Upper lobe of left lung (tissue), 6 donors: Measurements from ENCODE around the gene CRTC1. TPM values are rescaled to one million over a fixed set of nuclear protein-coding genes. Genes with fewer than 3 reads are reported as not detected.

Source experiments
- ATAC-seq, 2 donors: fragments of 200-7000 bp; cut with Tn5 transposase; one replicate each; pipeline ENCODE4 v1.9.1; 2022; ENCODE audit warnings: mild to moderate bottlenecking in 2 of 2, moderate library complexity in 2 of 2; ENCODE audit not compliant: low FRiP score in 2 of 2
- DNase-seq, 2 donors: peaks; one replicate each; pipeline ENCODE4 v3.0.0-alpha.2; 2019 to 2020
- H3K27ac ChIP-seq, 4 donors: fragments of 200-600 bp; sonication (generic); one replicate each; pipeline ENCODE4 v1.5.1; 2016 to 2019
- H3K27me3 ChIP-seq, 4 donors: fragments of 200-600 bp; sonication (generic); one replicate each; pipeline ENCODE4 v1.5.1; 2017 to 2019
- H3K36me3 ChIP-seq, 4 donors: fragments of 200-600 bp; sonication (generic); one replicate each; pipeline ENCODE4 v1.5.1; 2016 to 2019
- H3K4me1 ChIP-seq, 4 donors: fragments of 200-600 bp; sonication (generic); one replicate each; pipeline ENCODE4 v1.5.1; 2018 to 2019
- H3K4me3 ChIP-seq, 4 donors: fragments of 200-600 bp; sonication (generic); one replicate each; pipeline ENCODE4 v1.5.1; 2017 to 2019; ENCODE audit warnings: mild to moderate bottlenecking in 2 of 4, moderate library complexity in 1 of 4
- H3K9me3 ChIP-seq, 4 donors: fragments of 200-600 bp; sonication (generic); one replicate each; pipeline ENCODE4 v1.5.1; 2018 to 2019
- CTCF ChIP-seq, 6 experiments: fragments of 450-650 bp in 4 of 6; fragments of 200-600 bp in 2 of 6; sonication (generic) in 2 of 6; IDR thresholded peaks; one replicate each; pipeline ENCODE4 v1.5.1; 2016 to 2019; ENCODE audit warnings: antibody characterized with exemption in 6 of 6
- EP300 ChIP-seq, 4 donors: sonication (generic); formaldehyde crosslinking; IDR thresholded peaks; one replicate each; pipeline ENCODE4 v1.5.1; 2017; ENCODE audit warnings: antibody characterized with exemption in 4 of 4, control low read depth in 2 of 4
- POLR2A ChIP-seq, 4 donors: fragments of 450-650 bp; IDR thresholded peaks; one replicate each; pipeline ENCODE4 v1.5.1; 2016 to 2017; ENCODE audit warnings: antibody characterized with exemption in 4 of 4, mild to moderate bottlenecking in 2 of 4
- POLR2AphosphoS5 ChIP-seq, 2 donors: sonication (generic); formaldehyde crosslinking; IDR thresholded peaks; one replicate each; pipeline ENCODE4 v1.5.1; 2017; ENCODE audit warnings: antibody characterized with exemption in 2 of 2
- WGBS, 2 donors: methylation state at CpG; one replicate each; pipeline ENCODE4 v1.1.5; 2017 to 2018; 5-methylcytosine and 5-hydroxymethylcytosine counted together
- total RNA-seq, 6 donors: library from RNA; depleted of rRNA in 4 of 6; stranded (reverse); fragments of >200 nt in 4 of 6; gene quantifications; one replicate each; pipeline versions ENCODE4 v1.1.0 to v1.2.1, GENCODE V29; 2016 to 2021
- donor health status: DM: no; HTN: no; CAD: no; lungs with moderate emphysema.
- donor health status: DM: no; HTN: yes; CAD: no; lungs with severe emphysema.

Gene CRTC1
- total RNA-seq, 6 donors from 2014 or later: 5.9 to 27.2 (median 15.6) TPM

- no peaks in the 10 kb centered on the region for H3K27me3 ChIP-seq
- DNase-seq: no peak
- WGBS, 2 donors: 95 to 96% methylated on average over 4 to 9 of the region's 14 CpGs
These were observed 51.8 kb downstream of the CRTC1 start for GRCh38 chr19:18735324-18735723.

GRCh38 chr19:18735752-18736151 lies 52.3 kb downstream of the CRTC1 start:
- no peak for DNase-seq
- Histone ChIP-seq H3K36me3 (no peaks in the 10 kb centered on the region), H3K27ac (no peak overlapping the region), H3K4me3 (no peak overlapping the region), H3K9me3 (no peaks in the 10 kb centered on the region), H3K27me3 (no peaks in the 10 kb centered on the region), H3K4me1 (peaks cover under 1 to 10% (median 6%) of the 10 kb centered on the region in 4 donors)
- WGBS, 2 donors: 82 to 100% methylated on average over 2 to 9 of the region's 9 CpGs
- TF ChIP-seq POLR2A (IDR thresholded peaks at IDR 0.05): no peak
- TF ChIP-seq CTCF (IDR thresholded peaks at IDR 0.05): no peak
- no peak for TF ChIP-seq POLR2AphosphoS5 (IDR thresholded peaks at IDR 0.05)
- no peak for TF ChIP-seq EP300 (IDR thresholded peaks at IDR 0.05)
- ATAC-seq: no peak

More at GRCh38 chr19:18735324-18735723, 51.8 kb downstream of the CRTC1 start:
- H3K27ac ChIP-seq: no peak overlapping the region
- H3K4me1 ChIP-seq: peaks cover 0 to 5% (median 2%) of the 10 kb centered on the region in 4 donors
- TF ChIP-seq POLR2AphosphoS5 (IDR thresholded peaks at IDR 0.05) (no peak), EP300 (IDR thresholded peaks at IDR 0.05) (no peak), CTCF (IDR thresholded peaks at IDR 0.05) (no peak), POLR2A (IDR thresholded peaks at IDR 0.05) (no peak)
- ATAC-seq: no peak
- H3K9me3 ChIP-seq: no peaks in the 10 kb centered on the region
- no peaks in the 10 kb centered on the region for H3K36me3 ChIP-seq
- H3K4me3 ChIP-seq: no peak overlapping the region

GRCh38 chr19:18736415-18737336 lies 53.2 kb downstream of the CRTC1 start:
- Histone ChIP-seq H3K9me3 (no peaks in the 10 kb centered on the region), H3K4me1 (peaks cover 7 to 19% (median 16%) of the 10 kb centered on the region in 4 donors), H3K4me3 (no peak overlapping the region), H3K27ac (no peak overlapping the region), H3K27me3 (no peaks in the 10 kb centered on the region), H3K36me3 (no peaks in the 10 kb centered on the region)
- TF ChIP-seq POLR2AphosphoS5 (IDR thresholded peaks at IDR 0.05) (no peak), POLR2A (IDR thresholded peaks at IDR 0.05) (no peak), CTCF (IDR thresholded peaks at IDR 0.05) (no peak), EP300 (IDR thresholded peaks at IDR 0.05) (no peak)
- 86 to 98% methylated on average over 6 to 26 of the region's 27 CpGs for WGBS, 2 donors
- no peak for DNase-seq
- peak in 1 of 2 donors; percentile 27 for ATAC-seq

- H3K27ac ChIP-seq: no peak overlapping the region
- ATAC-seq (no peak), DNase-seq (no peak)
- peaks cover 12 to 27% (median 23%) of the 10 kb centered on the region in 4 donors for H3K4me1 ChIP-seq
- TF ChIP-seq EP300 (IDR thresholded peaks at IDR 0.05) (no peak), CTCF (IDR thresholded peaks at IDR 0.05) (no peak), POLR2AphosphoS5 (IDR thresholded peaks at IDR 0.05) (no peak), POLR2A (IDR thresholded peaks at IDR 0.05) (no peak)
- no peaks in the 10 kb centered on the region for H3K27me3 ChIP-seq
- 74 to 78% methylated on average over 8 to 10 of the region's 10 CpGs for WGBS, 2 donors
- no peaks in the 10 kb centered on the region for H3K9me3 ChIP-seq
- no peaks in the 10 kb centered on the region for H3K36me3 ChIP-seq
- no peak overlapping the region for H3K4me3 ChIP-seq
These were observed 54.0 kb downstream of the CRTC1 start for GRCh38 chr19:18737337-18737953.
